Epithelial cell of proximal tubule (primary cell): Measurements from ENCODE around the gene BRAP. TPM values are rescaled to one million over a fixed set of nuclear protein-coding genes. Genes with fewer than 3 reads are reported as not detected.
"Not testable (repeated sequence)": the region's sequence is repeated elsewhere in the genome, so short reads cannot be mapped to it uniquely, and the experiment has no call there.

Experiments used
- DNase-seq: peaks from one replicate; pipeline ENCODE4 v3.0.0-alpha.2; 2011; ENCODE audit warnings: low read depth
- H3K4me3 ChIP-seq: 2 replicates; pipeline ENCODE4 v1.5.1; 2011; ENCODE audit warnings: low read depth, mild to moderate bottlenecking, low read length
- total RNA-seq: library from RNA; depleted of rRNA; stranded (reverse); fragments of >200 nt; gene quantifications from 2 replicates; pipeline ENCODE4 v1.2.3, GENCODE V29; 2015
- TF ChIP-seq, protein P1 (sequence below): conservative IDR thresholded peaks from 2 replicates; pipeline ENCODE4 v1.5.1; 2012; ENCODE audit warnings: low read depth, mild to moderate bottlenecking, low read length

Gene BRAP
- total RNA-seq, 1 donor from 2014 or later: 19.9 TPM

- H3K4me3 ChIP-seq: no peak overlapping the region
- no peak for DNase-seq
- TF ChIP-seq, protein P1, sequence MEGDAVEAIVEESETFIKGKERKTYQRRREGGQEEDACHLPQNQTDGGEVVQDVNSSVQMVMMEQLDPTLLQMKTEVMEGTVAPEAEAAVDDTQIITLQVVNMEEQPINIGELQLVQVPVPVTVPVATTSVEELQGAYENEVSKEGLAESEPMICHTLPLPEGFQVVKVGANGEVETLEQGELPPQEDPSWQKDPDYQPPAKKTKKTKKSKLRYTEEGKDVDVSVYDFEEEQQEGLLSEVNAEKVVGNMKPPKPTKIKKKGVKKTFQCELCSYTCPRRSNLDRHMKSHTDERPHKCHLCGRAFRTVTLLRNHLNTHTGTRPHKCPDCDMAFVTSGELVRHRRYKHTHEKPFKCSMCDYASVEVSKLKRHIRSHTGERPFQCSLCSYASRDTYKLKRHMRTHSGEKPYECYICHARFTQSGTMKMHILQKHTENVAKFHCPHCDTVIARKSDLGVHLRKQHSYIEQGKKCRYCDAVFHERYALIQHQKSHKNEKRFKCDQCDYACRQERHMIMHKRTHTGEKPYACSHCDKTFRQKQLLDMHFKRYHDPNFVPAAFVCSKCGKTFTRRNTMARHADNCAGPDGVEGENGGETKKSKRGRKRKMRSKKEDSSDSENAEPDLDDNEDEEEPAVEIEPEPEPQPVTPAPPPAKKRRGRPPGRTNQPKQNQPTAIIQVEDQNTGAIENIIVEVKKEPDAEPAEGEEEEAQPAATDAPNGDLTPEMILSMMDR: no peak
Observed at GRCh38 chr12:111616177-111616623, 69.6 kb downstream of the BRAP start.

DNA sequence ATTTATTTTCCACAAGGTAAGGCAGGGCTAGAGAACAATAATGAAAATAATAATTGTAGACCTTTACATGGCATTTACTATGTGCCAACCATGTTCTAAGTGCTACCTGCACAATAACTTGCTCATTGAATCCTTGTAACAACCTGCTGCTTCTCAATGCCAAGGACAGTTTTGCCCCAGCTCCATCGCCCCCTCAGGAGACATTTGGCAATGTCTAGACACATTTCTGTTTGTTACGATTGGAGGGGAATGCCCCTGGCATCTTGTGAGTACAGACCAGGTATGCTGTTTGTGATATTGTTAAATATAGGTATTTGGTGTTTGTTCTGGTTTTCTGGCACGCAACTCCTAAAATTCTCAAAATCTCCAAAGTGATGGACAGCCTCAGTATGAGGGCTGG, 78.5 kb downstream of the BRAP start:
- TF ChIP-seq, protein P1: peak; percentile 21
- no peak for DNase-seq
- H3K4me3 ChIP-seq: no peak overlapping the region

GRCh38 chr12:111606767-111607230, 79.0 kb downstream of the BRAP start:
- TF ChIP-seq, protein P1: no peak
- DNase-seq: no peak
- no peak overlapping the region for H3K4me3 ChIP-seq

DNA sequence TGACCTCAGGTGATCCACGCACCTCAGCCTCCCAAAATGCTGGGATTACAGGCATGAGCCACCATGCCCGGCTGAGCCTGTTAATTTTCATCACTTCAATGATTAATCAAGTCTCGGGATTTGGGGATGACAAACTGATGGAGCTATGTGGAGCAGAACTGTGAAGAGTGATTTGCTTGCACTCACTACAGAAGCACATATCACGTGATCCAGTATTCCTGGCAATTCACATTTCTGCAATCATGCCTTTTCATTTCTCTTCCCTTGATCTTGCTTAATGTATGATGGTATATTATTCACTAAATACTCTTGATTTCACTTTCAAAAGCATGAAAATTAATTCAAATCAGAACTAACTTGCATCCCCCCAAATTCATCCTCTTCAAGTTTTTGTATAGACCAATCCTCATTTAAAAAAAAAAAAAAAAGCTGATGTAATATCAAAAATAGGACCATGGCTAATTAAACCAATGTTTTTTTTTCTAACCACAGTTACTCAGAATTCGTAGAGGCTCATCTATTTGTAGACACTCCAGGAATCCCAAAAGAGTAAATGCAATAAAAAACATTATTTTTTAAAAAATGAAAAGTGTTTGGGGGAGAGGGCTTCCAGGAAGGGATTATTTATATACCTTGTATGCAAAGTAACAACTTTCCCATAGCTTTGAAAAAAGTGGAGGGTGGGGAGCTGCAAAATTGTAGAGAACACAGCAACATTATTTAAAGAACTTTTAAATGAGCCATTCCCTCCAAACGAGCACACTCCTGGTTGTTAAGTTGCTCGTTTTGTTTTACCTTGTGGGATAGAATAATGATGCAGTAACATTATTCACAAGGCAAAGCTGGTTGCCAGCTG, 79.6 kb downstream of the BRAP start:
- H3K4me3 ChIP-seq: no peak overlapping the region
- no peak for DNase-seq
- TF ChIP-seq, protein P1: no peak

DNA sequence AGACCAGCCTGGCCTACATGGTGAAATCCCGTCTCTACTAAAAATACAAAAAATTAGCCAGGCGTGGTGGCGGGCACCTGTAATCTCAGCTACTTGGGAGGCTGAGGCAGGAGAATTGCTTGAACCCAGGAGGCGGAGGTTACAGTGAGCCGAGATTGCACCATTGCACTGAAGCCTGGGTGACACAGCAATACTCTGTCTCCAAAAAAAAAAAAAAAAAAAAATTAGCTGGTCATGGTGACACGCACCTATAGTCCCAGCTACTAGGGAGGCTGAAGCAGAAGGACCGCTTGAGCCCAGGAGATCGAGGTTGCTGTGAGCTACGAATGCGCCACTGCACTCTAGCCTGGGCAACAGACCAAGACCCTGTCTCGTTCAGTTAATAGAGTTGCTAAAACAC, 82.9 kb downstream of the BRAP start:
- not testable (repeated sequence) for DNase-seq, H3K4me3 ChIP-seq

- H3K4me3 ChIP-seq: no peak overlapping the region
- DNase-seq: no peak
- TF ChIP-seq, protein P1: no peak
Observed at GRCh38 chr12:111602348-111602747, 83.4 kb downstream of the BRAP start.

DNA sequence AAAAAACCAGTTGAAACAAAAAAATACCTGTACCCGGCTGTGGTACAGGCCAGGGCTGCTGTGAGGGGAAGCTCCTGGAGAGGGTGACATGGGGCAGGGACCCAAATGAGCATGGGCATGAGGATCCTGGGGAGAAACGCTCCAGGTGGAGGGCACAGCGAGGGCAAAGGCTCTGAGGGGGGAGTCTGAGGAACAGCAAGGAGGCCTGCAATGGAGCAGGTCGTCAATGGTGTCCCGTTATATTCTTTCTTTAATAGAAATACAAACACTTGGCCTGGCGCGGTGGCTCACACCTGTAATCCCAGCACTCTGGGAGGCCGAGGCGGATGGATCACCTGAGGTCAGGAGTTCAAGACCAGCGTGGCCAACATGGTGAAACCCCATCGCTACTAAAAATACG, 84.8 kb downstream of the BRAP start:
- not testable (repeated sequence) for DNase-seq, H3K4me3 ChIP-seq

- H3K4me3 ChIP-seq: peak overlapping the region; percentile 98
- peak; percentile 23 for DNase-seq
- TF ChIP-seq, protein P1: no peak
Observed at GRCh38 chr12:111600205-111600642, 85.5 kb downstream of the BRAP start.
